HepG2 (cell line): ENCODE results near the gene UCK2. TPM values are rescaled to one million over a fixed set of nuclear protein-coding genes. Genes with fewer than 3 reads are reported as not detected.

Source experiments
- AGO2 ChIP-seq: fragments of 200-400 bp; formaldehyde crosslinking; optimal IDR thresholded peaks from 2 replicates; pipeline ENCODE3; 2017; ENCODE audit warnings: mild to moderate bottlenecking, low read depth, low read length, moderate library complexity
- DPF2 ChIP-seq: sonication (generic); formaldehyde crosslinking; IDR thresholded peaks from 2 replicates; pipeline ENCODE4 v1.4.0; 2020; ENCODE audit warnings: mild to moderate bottlenecking, low read depth, missing genetic modification reagents, borderline replicate concordance
- FOXK1 ChIP-seq: sonication (generic); formaldehyde crosslinking; IDR thresholded peaks from 2 replicates; pipeline ENCODE4 v1.4.0; 2020; ENCODE audit warnings: low read depth, missing genetic modification reagents, borderline replicate concordance
- HNF4G ChIP-seq, 2 experiments: sonication (generic) in 1 of 2; formaldehyde crosslinking in 1 of 2; IDR thresholded peaks; 2 replicates each; pipeline versions ENCODE4 v1.4.0 to v1.6.1; 2011 to 2020; ENCODE audit warnings: borderline replicate concordance in 2 of 2, low read depth in 2 of 2, mild to moderate bottlenecking in 2 of 2, low read length in 1 of 2, missing genetic modification reagents in 1 of 2, moderate library complexity in 1 of 2
- HOXA5 ChIP-seq: sonication (generic); formaldehyde crosslinking; IDR thresholded peaks from 2 replicates; pipeline ENCODE4 v1.4.0; 2020; ENCODE audit warnings: missing genetic modification reagents
- KDM5B ChIP-seq: sonication (generic); formaldehyde crosslinking; IDR thresholded peaks from 2 replicates; pipeline ENCODE4 v1.4.0; 2020; ENCODE audit warnings: missing genetic modification reagents, mild to moderate bottlenecking, borderline replicate concordance
- KLF16 ChIP-seq, 2 experiments: sonication (generic) in 1 of 2; formaldehyde crosslinking in 1 of 2; IDR thresholded peaks; 2 replicates each; pipeline versions ENCODE4 v1.6.1 to v1.8.0; 2016 to 2023; ENCODE audit warnings: missing genetic modification reagents in 2 of 2, missing compliant biosample characterization in 1 of 2
- TSC22D2 ChIP-seq: sonication (generic); formaldehyde crosslinking; IDR thresholded peaks from 2 replicates; pipeline ENCODE4 v1.5.1; 2020; ENCODE audit warnings: missing genetic modification reagents, mild to moderate bottlenecking, borderline replicate concordance
- ZBTB20 ChIP-seq: sonication (generic); formaldehyde crosslinking; IDR thresholded peaks from 2 replicates; pipeline ENCODE4 v1.8.1; 2023; ENCODE audit warnings: missing genetic modification reagents, low read depth, mild to moderate bottlenecking, borderline replicate concordance
- ZBTB40 ChIP-seq, 2 experiments: fragments of 450-650 bp in 1 of 2; sonication (generic) in 1 of 2; formaldehyde crosslinking in 1 of 2; IDR thresholded peaks; 2 replicates each; pipeline versions ENCODE4 v1.6.1 to v1.8.0; 2016 to 2022; ENCODE audit warnings: antibody characterized with exemption in 1 of 2, mild to moderate bottlenecking in 1 of 2, missing genetic modification reagents in 1 of 2
- ZBTB7A ChIP-seq: sonication (generic); formaldehyde crosslinking; IDR thresholded peaks from 2 replicates; pipeline ENCODE4 v1.8.0; 2022; ENCODE audit warnings: mild to moderate bottlenecking, missing genetic modification reagents
- ZKSCAN8 ChIP-seq: IDR thresholded peaks from 2 replicates; pipeline ENCODE4 v1.6.1; 2016; ENCODE audit warnings: borderline replicate concordance, missing genetic modification reagents, missing compliant biosample characterization
- ZNF331 ChIP-seq: sonication (generic); formaldehyde crosslinking; IDR thresholded peaks from 2 replicates; pipeline ENCODE4 v1.4.0; 2020; ENCODE audit warnings: missing genetic modification reagents
- ZNF430 ChIP-seq: sonication (generic); formaldehyde crosslinking; IDR thresholded peaks from 2 replicates; pipeline ENCODE4 v1.9.0; 2021; ENCODE audit warnings: mild to moderate bottlenecking, missing genetic modification reagents
- ZNF468 ChIP-seq: sonication (generic); formaldehyde crosslinking; IDR thresholded peaks from 2 replicates; pipeline ENCODE4 v1.8.0; 2022; ENCODE audit warnings: mild to moderate bottlenecking, moderate library complexity, missing genetic modification reagents
- ZNF580 ChIP-seq: IDR thresholded peaks from 2 replicates; pipeline ENCODE4 v1.6.1; 2016; ENCODE audit warnings: low read depth, borderline replicate concordance
- ZNF792 ChIP-seq: IDR thresholded peaks from 2 replicates; pipeline ENCODE4 v1.6.1; 2016
- polyA plus RNA-seq, 8 experiments: library from polyadenylated mRNA; depleted of rRNA in 3 of 8; stranded (reverse) in 7 of 8; unstranded in 1 of 8; fragments of >200 nt; fragmentation: Illumina TruSeq in 4 of 8; extraction: Trizol in 4 of 8; gene quantifications; 2 replicates each; pipeline versions ENCODE4 v1.2.1 to v1.2.3, GENCODE V29; 2011 to 2016; ENCODE audit warnings: low read depth in 4 of 8, missing spikeins in 1 of 8, mixed read lengths in 1 of 8; ENCODE audit not compliant: insufficient read depth in 1 of 8
- total RNA-seq, 5 experiments: library from RNA; depleted of rRNA; stranded (reverse); fragments of >200 nt; fragmentation: Illumina TruSeq; extraction: Trizol; gene quantifications; 2 replicates each; pipeline ENCODE4 v1.2.3, GENCODE V29; 2016; ENCODE audit warnings: low read depth in 1 of 5
- TF ChIP-seq, protein P1 (sequence below): sonication (generic); formaldehyde crosslinking; conservative IDR thresholded peaks from 2 replicates; pipeline ENCODE4 v1.4.0; 2020; ENCODE audit warnings: missing genetic modification reagents

Gene UCK2
- total and polyA plus RNA-seq, 2 of the 13 experiments (the other 11 are each of a cell fraction or from before 2014, with no cell fraction given): 64.3 to 78.0 TPM

DNA sequence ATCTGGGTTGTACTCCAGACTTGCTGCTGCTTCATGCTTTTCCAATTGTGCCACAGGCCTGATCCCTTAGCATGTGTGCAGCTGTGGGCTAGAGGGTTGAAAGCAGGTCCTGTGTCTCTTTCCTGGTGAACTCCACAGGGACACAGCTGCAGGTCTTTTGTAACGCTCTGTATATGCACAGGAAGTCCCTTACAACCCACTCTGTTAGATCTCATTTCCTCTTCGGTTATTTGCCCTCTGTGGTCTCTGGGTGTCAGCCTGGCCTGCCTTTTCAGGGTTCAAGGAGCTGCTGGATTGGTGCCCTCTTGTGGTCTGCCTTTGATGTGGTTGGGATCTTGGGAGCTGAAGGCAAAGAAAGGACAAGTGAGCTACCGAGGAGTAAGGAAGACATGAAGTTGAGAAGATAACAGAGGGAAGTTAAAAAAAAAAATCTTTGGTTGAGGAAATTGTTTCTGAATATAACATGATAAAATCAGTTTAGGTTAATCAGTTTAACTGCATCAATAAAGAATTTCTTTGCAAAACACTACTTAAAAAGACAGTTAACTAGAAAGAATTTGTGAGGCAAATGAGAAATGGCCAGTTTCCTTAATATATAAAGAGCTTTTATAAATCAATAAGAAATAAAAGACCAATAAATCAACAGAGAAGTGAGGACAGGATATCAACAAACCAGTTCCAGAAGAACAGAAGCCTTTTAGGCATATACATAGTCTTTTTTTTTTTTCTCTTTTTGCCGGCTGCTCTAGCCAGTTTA is 44.1 kb downstream of the UCK2 start (continued):
- TF ChIP-seq, protein P1, sequence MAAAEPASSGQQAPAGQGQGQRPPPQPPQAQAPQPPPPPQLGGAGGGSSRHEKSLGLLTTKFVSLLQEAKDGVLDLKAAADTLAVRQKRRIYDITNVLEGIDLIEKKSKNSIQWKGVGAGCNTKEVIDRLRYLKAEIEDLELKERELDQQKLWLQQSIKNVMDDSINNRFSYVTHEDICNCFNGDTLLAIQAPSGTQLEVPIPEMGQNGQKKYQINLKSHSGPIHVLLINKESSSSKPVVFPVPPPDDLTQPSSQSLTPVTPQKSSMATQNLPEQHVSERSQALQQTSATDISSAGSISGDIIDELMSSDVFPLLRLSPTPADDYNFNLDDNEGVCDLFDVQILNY (CRISPR knock-in tag): no peak
- TF ChIP-seq ZNF331 (CRISPR knock-in tag) (peak; percentile 60; the same call in 1 of the 2 replicates), ZNF792 (CRISPR knock-in tag) (peak; percentile 46; the same call in 1 of the 2 replicates), HNF4G (IDR thresholded peaks at IDR 0.05; ENCODE audit: borderline replicate concordance, low read depth, low read length) (no peak), HNF4G (CRISPR knock-in tag; IDR thresholded peaks at IDR 0.05; ENCODE audit: borderline replicate concordance, low read depth) (peak; percentile 56; the same call in 1 of the 2 replicates), ZKSCAN8 (peak; percentile 65; the same call in 1 of the 2 replicates), FOXK1 (no peak), ZNF468 (CRISPR knock-in tag) (no peak), ZBTB20 (CRISPR knock-in tag) (no peak; the same call in 1 of the 2 replicates), TSC22D2 (CRISPR knock-in tag) (no peak), DPF2 (CRISPR knock-in tag) (peak; percentile 32; the same call in 1 of the 2 replicates), HOXA5 (CRISPR knock-in tag) (no peak), ZBTB7A (no peak), KDM5B (CRISPR knock-in tag) (no peak), ZNF580 (no peak; the same call in 1 of the 2 replicates), KLF16 (CRISPR knock-in tag; IDR thresholded peaks at IDR 0.05) (no peak), ZBTB40 (IDR thresholded peaks at IDR 0.05) (no peak), ZBTB40 (CRISPR knock-in tag; IDR thresholded peaks at IDR 0.05) (no peak), AGO2 (no peak), ZNF430 (CRISPR knock-in tag) (0 out of 2 replicates have a peak, but pooled peaks have one; percentile 23)
